HG02943 (cell line): ENCODE measurements around the gene MYDGF.

Experiments used
- ATAC-seq: cut with Tn5 transposase; IDR thresholded peaks from one replicate; pipeline ENCODE4 v1.9.1; 2021; ENCODE audit warnings: mild to moderate bottlenecking, low read depth, moderate library complexity; ENCODE audit not compliant: unreplicated experiment

Gene MYDGF

GRCh38 chr19:4678881-4679790 lies 9.0 kb upstream of the MYDGF start:
- no peak for ATAC-seq

GRCh38 chr19:4676955-4677731 lies 7.0 kb upstream of the MYDGF start:
- no peak for ATAC-seq

- ATAC-seq, result no peak
These were observed 5.2 kb upstream of the MYDGF start for GRCh38 chr19:4675346-4675745.

- no peak for ATAC-seq
These were observed 3.6 kb upstream of the MYDGF start for GRCh38 chr19:4673726-4674125.

- ATAC-seq, result no peak
These were observed 3.1 kb upstream of the MYDGF start for GRCh38 chr19:4673216-4673615.

- ATAC-seq, result no peak
These were observed 1.2 kb upstream of the MYDGF start for GRCh38 chr19:4671185-4671851.

- no peak for ATAC-seq
These were observed 5.5 kb downstream of the MYDGF start for GRCh38 chr19:4664642-4665041.

- no peak for ATAC-seq
These were observed 7.3 kb downstream of the MYDGF start for GRCh38 chr19:4662812-4663211.

- ATAC-seq, result no peak
These were observed 8.0 kb downstream of the MYDGF start for GRCh38 chr19:4662020-4662695.

- no peak for ATAC-seq
These were observed 9.1 kb downstream of the MYDGF start for GRCh38 chr19:4660993-4661392.

GRCh38 chr19:4660181-4660791 lies 9.9 kb downstream of the MYDGF start:
- ATAC-seq, result no peak

- no peak for ATAC-seq
These were observed 12.3 kb downstream of the MYDGF start for GRCh38 chr19:4657835-4658234.

- no peak for ATAC-seq
These were observed 12.9 kb downstream of the MYDGF start for GRCh38 chr19:4657262-4657661.

- ATAC-seq, result no peak
These were observed 14.0 kb downstream of the MYDGF start for GRCh38 chr19:4656102-4656501.

GRCh38 chr19:4654437-4655361 lies 15.4 kb downstream of the MYDGF start:
- ATAC-seq, result no peak

GRCh38 chr19:4653793-4654436 lies 16.2 kb downstream of the MYDGF start:
- ATAC-seq, result no peak

GRCh38 chr19:4652075-4652474 lies 18.1 kb downstream of the MYDGF start:
- ATAC-seq, result no peak

GRCh38 chr19:4650159-4650558 lies 20.0 kb downstream of the MYDGF start:
- ATAC-seq, result no peak
